Measurements from ENCODE around the gene NPIPA2. TPM values are rescaled to one million over a fixed set of nuclear protein-coding genes. Genes with fewer than 3 reads are reported as not detected.
"Not testable (repeated sequence)": the region's sequence is repeated elsewhere in the genome, so short reads cannot be mapped to it uniquely, and the experiment has no call there.

The NPIPA2 gene
- not detected for polyA plus RNA-seq (2012; ENCODE audit: insufficient read depth, insufficient read length, low read depth)

GRCh38 chr16:14742273-14743128, at the start of gene NPIPA2:
TSS of gene NPIPA2 (plus strand) at chr16:14742533. CDS start at chr16:14748066, 5,533 bp downstream.
- not testable (repeated sequence) for H3K27me3 ChIP-seq; H3K36me3 ChIP-seq; DNase-seq; H3K9me3 ChIP-seq; H3K4me3 ChIP-seq (ENCODE audit: low read depth, low read length); H3K4me1 ChIP-seq

- H3K36me3 ChIP-seq; DNase-seq; H3K27me3 ChIP-seq; H3K4me3 ChIP-seq (ENCODE audit: low read depth, low read length); H3K9me3 ChIP-seq; H3K4me1 ChIP-seq: not testable (repeated sequence)
These were observed 48.2 kb upstream of the NPIPA2 start, which contains the start of gene PLA2G10 for GRCh38 chr16:14694129-14694528. TSS of gene PLA2G10 (minus strand) at chr16:14694308. CDS start at chr16:14694229, 79 bp downstream.

GRCh38 chr16:14701859-14702258, 40.5 kb upstream of the NPIPA2 start:
- H3K9me3 ChIP-seq; H3K4me3 ChIP-seq (ENCODE audit: low read depth, low read length); H3K4me1 ChIP-seq; DNase-seq; H3K27me3 ChIP-seq; H3K36me3 ChIP-seq: not testable (repeated sequence)

GRCh38 chr16:14702672-14703071, 39.7 kb upstream of the NPIPA2 start:
- not testable (repeated sequence) for H3K4me3 ChIP-seq (ENCODE audit: low read depth, low read length); H3K27me3 ChIP-seq; DNase-seq; H3K9me3 ChIP-seq; H3K4me1 ChIP-seq; H3K36me3 ChIP-seq

- H3K27me3 ChIP-seq; DNase-seq; H3K4me1 ChIP-seq; H3K4me3 ChIP-seq (ENCODE audit: low read depth, low read length); H3K36me3 ChIP-seq; H3K9me3 ChIP-seq: not testable (repeated sequence)
These were observed 38.9 kb upstream of the NPIPA2 start, which contains the start of gene NPIPA3 for GRCh38 chr16:14703156-14704011. TSS of gene NPIPA3 (plus strand) at chr16:14703411. CDS start at chr16:14708944, 5,533 bp downstream.

GRCh38 chr16:14733233-14733632, 9.1 kb upstream of the NPIPA2 start:
- not testable (repeated sequence) for H3K36me3 ChIP-seq; H3K9me3 ChIP-seq; H3K27me3 ChIP-seq; DNase-seq; H3K4me3 ChIP-seq (ENCODE audit: low read depth, low read length); H3K4me1 ChIP-seq

- not testable (repeated sequence) for DNase-seq; H3K9me3 ChIP-seq; H3K4me1 ChIP-seq; H3K27me3 ChIP-seq; H3K4me3 ChIP-seq (ENCODE audit: low read depth, low read length); H3K36me3 ChIP-seq
These were observed 1.4 kb upstream of the NPIPA2 start for GRCh38 chr16:14740832-14741385.

- not testable (repeated sequence) for DNase-seq; H3K4me3 ChIP-seq (ENCODE audit: low read depth, low read length); H3K9me3 ChIP-seq; H3K27me3 ChIP-seq; H3K4me1 ChIP-seq; H3K36me3 ChIP-seq
These were observed 539 bp upstream of the NPIPA2 start for GRCh38 chr16:14741794-14742193.

GRCh38 chr16:14773654-14774053, 31.3 kb downstream of the NPIPA2 start:
- H3K27me3 ChIP-seq; H3K4me1 ChIP-seq; H3K36me3 ChIP-seq; DNase-seq; H3K4me3 ChIP-seq (ENCODE audit: low read depth, low read length); H3K9me3 ChIP-seq: not testable (repeated sequence)

GRCh38 chr16:14775624-14776023, 33.3 kb downstream of the NPIPA2 start:
- H3K27me3 ChIP-seq; H3K36me3 ChIP-seq; H3K9me3 ChIP-seq; H3K4me3 ChIP-seq (ENCODE audit: low read depth, low read length); H3K4me1 ChIP-seq; DNase-seq: not testable (repeated sequence)

GRCh38 chr16:14776763-14777162, 34.4 kb downstream of the NPIPA2 start:
- not testable (repeated sequence) for H3K9me3 ChIP-seq; H3K4me1 ChIP-seq; DNase-seq; H3K4me3 ChIP-seq (ENCODE audit: low read depth, low read length); H3K36me3 ChIP-seq; H3K27me3 ChIP-seq

GRCh38 chr16:14779368-14779877, 37.1 kb downstream of the NPIPA2 start:
- not testable (repeated sequence) for H3K36me3 ChIP-seq; H3K4me3 ChIP-seq (ENCODE audit: low read depth, low read length); DNase-seq; H3K27me3 ChIP-seq; H3K9me3 ChIP-seq; H3K4me1 ChIP-seq

- not testable (repeated sequence) for H3K27me3 ChIP-seq; H3K36me3 ChIP-seq; H3K4me3 ChIP-seq (ENCODE audit: low read depth, low read length); DNase-seq; H3K4me1 ChIP-seq; H3K9me3 ChIP-seq
These were observed 43.8 kb downstream of the NPIPA2 start for GRCh38 chr16:14786180-14786579.

- not testable (repeated sequence) for DNase-seq, H3K27me3 ChIP-seq
These were observed 47.2 kb downstream of the NPIPA2 start for GRCh38 chr16:14789577-14789976.

GRCh38 chr16:14790320-14790956, 48.1 kb downstream of the NPIPA2 start:
- not testable (repeated sequence) for H3K4me1 ChIP-seq; DNase-seq; H3K4me3 ChIP-seq (ENCODE audit: low read depth, low read length); H3K9me3 ChIP-seq; H3K36me3 ChIP-seq; H3K27me3 ChIP-seq

More at GRCh38 chr16:14789577-14789976, 47.2 kb downstream of the NPIPA2 start:
- H3K4me3 ChIP-seq (ENCODE audit: low read depth, low read length); H3K36me3 ChIP-seq; H3K4me1 ChIP-seq; H3K9me3 ChIP-seq: not testable (repeated sequence)
